IMR-90 (cell line): ENCODE results near the gene FCMR. TPM values are rescaled to one million over a fixed set of nuclear protein-coding genes. Genes with fewer than 3 reads are reported as not detected.
A peak's percentile ranks its signal among the peaks of the same experiment; 100 is the strongest.

Experiments used
- ATAC-seq: fragments of 200-7000 bp; cut with Tn5 transposase; 2 replicates; pipeline ENCODE4 v1.9.1; 2020; ENCODE audit warnings: low read depth, mild to moderate bottlenecking, moderate library complexity
- BruUV-seq: library from RNA; stranded (reverse); fragments of 400-500 nt; replicated peaks from 2 replicates; lab custom pipeline; 2021; lab: Mats Ljungman, UMichigan
- CTCF ChIA-PET: fragments of 300-600 bp; formaldehyde crosslinking; extraction: SDS; loops from one replicate; lab custom pipeline; 2021; ENCODE audit warnings: antibody characterized with exemption; lab: Yijun Ruan, JAX
- POLR2A ChIA-PET: fragments of 300-600 bp; sonication (Branson Sonifier 250); formaldehyde crosslinking; loops from one replicate; lab custom pipeline; 2022; ENCODE audit warnings: antibody characterized with exemption; ENCODE audit not compliant: unreplicated experiment; lab: Charles Lee
- DNase-seq: peaks from one replicate; pipeline ENCODE4 v3.0.0; 2013
- H2AFZ ChIP-seq: replicated peaks from 2 replicates; pipeline ENCODE3; 2013; ENCODE audit warnings: low read length, mild to moderate bottlenecking; ENCODE audit not compliant: poor library complexity
- H2AK5ac ChIP-seq: 2 replicates; pipeline ENCODE4 v1.6.1; 2013; ENCODE audit warnings: low read depth, low read length, inconsistent platforms
- H2AK9ac ChIP-seq: replicated peaks from 2 replicates; pipeline ENCODE3; 2013; ENCODE audit warnings: mild to moderate bottlenecking, low read depth, low read length, moderate library complexity; ENCODE audit not compliant: poor library complexity
- H2BK120ac ChIP-seq: 2 replicates; pipeline ENCODE4 v1.6.1; 2013; ENCODE audit warnings: low read depth, low read length, inconsistent platforms
- H2BK15ac ChIP-seq: 3 replicates; pipeline ENCODE4 v1.6.1; 2013; ENCODE audit warnings: low read depth, low read length, inconsistent platforms
- H2BK20ac ChIP-seq: 2 replicates; pipeline ENCODE4 v1.6.1; 2013; ENCODE audit warnings: low read depth, mild to moderate bottlenecking, inconsistent platforms, low read length, moderate library complexity
- H2BK5ac ChIP-seq: 2 replicates; pipeline ENCODE4 v1.6.1; 2013; ENCODE audit warnings: mild to moderate bottlenecking, low read depth, low read length, inconsistent platforms; ENCODE audit not compliant: poor library complexity, severe bottlenecking
- H3K14ac ChIP-seq: replicated peaks from 2 replicates; pipeline ENCODE4 v1.6.1; 2013; ENCODE audit warnings: low read depth, low read length, inconsistent platforms
- H3K18ac ChIP-seq: 2 replicates; pipeline ENCODE4 v1.6.1; 2013; ENCODE audit warnings: low read depth, low read length, control low read depth
- H3K23ac ChIP-seq: 2 replicates; pipeline ENCODE4 v1.6.1; 2013; ENCODE audit warnings: low read depth, low read length, inconsistent platforms
- H3K27ac ChIP-seq: 2 replicates; pipeline ENCODE4 v1.5.1; 2013; ENCODE audit warnings: mild to moderate bottlenecking, control low read depth, low read length; ENCODE audit not compliant: insufficient read depth
- H3K27me3 ChIP-seq: 2 replicates; pipeline ENCODE4 v1.6.1; 2013; ENCODE audit warnings: low read length; ENCODE audit not compliant: control insufficient read depth, insufficient read depth
- H3K36me3 ChIP-seq: 2 replicates; pipeline ENCODE4 v1.6.1; 2013; ENCODE audit warnings: low read length, mixed read lengths; ENCODE audit not compliant: control insufficient read depth, insufficient read depth
- H3K4ac ChIP-seq: 2 replicates; pipeline ENCODE4 v1.6.1; 2013; ENCODE audit warnings: low read depth, low read length, inconsistent platforms
- H3K4me1 ChIP-seq: 2 replicates; pipeline ENCODE4 v1.6.1; 2013; ENCODE audit warnings: low read length, mixed read lengths; ENCODE audit not compliant: control insufficient read depth, insufficient read depth
- H3K4me2 ChIP-seq: 2 replicates; pipeline ENCODE4 v1.6.1; 2013; ENCODE audit warnings: low read depth, mild to moderate bottlenecking, control low read depth, low read length, moderate library complexity
- H3K4me3 ChIP-seq: 2 replicates; pipeline ENCODE4 v1.5.1; 2013; ENCODE audit warnings: low read depth, mild to moderate bottlenecking, control low read depth, low read length, moderate library complexity; ENCODE audit not compliant: insufficient read depth
- H3K56ac ChIP-seq: 2 replicates; pipeline ENCODE4 v1.6.1; 2013; ENCODE audit warnings: low read length, inconsistent platforms; ENCODE audit not compliant: insufficient read depth; ENCODE audit errors: extremely low read depth
- H3K79me1 ChIP-seq, 2 experiments: 2 replicates each; pipeline ENCODE4 v1.6.1; 2013; ENCODE audit warnings: low read length in 2 of 2, inconsistent platforms in 1 of 2, low read depth in 1 of 2
- H3K9ac ChIP-seq: 2 replicates; pipeline ENCODE4 v1.6.1; 2013; ENCODE audit warnings: low read depth, low read length, control low read depth
- H3K9me1 ChIP-seq: 2 replicates; pipeline ENCODE4 v1.6.1; 2013; ENCODE audit warnings: low read length, inconsistent platforms; ENCODE audit not compliant: insufficient read depth
- H3K9me3 ChIP-seq: 2 replicates; pipeline ENCODE4 v1.6.1; 2013; ENCODE audit warnings: low read length; ENCODE audit not compliant: control insufficient read depth, insufficient read depth
- H4K20me1 ChIP-seq: 2 replicates; pipeline ENCODE4 v1.6.1; 2013; ENCODE audit warnings: low read length, inconsistent platforms; ENCODE audit not compliant: insufficient read depth
- H4K5ac ChIP-seq: 2 replicates; pipeline ENCODE4 v1.6.1; 2013; ENCODE audit warnings: mild to moderate bottlenecking, low read depth, low read length, control low read depth
- H4K8ac ChIP-seq, 2 experiments: 2 replicates each; pipeline ENCODE4 v1.6.1; 2013; ENCODE audit warnings: low read depth in 2 of 2, low read length in 2 of 2, control low read depth in 1 of 2, inconsistent platforms in 1 of 2
- H4K91ac ChIP-seq: 2 replicates; pipeline ENCODE4 v1.6.1; 2013; ENCODE audit warnings: low read depth, low read length, inconsistent platforms; ENCODE audit not compliant: insufficient read depth
- BHLHE40 ChIP-seq: fragments of 150-350 bp; IDR thresholded peaks from 2 replicates; pipeline ENCODE4 v1.6.1; 2016; ENCODE audit warnings: mild to moderate bottlenecking, low read depth, low read length
- MAFK ChIP-seq: IDR thresholded peaks from 2 replicates; pipeline ENCODE4 v1.6.1; 2012; ENCODE audit warnings: low read depth, low read length, improper control_type of control experiment
- NFE2L2 ChIP-seq: fragments of 150-350 bp; IDR thresholded peaks from 2 replicates; pipeline ENCODE4 v1.6.1; 2016; ENCODE audit warnings: low read depth, mild to moderate bottlenecking, low read length
- POLR2A ChIP-seq: IDR thresholded peaks from 2 replicates; pipeline ENCODE4 v1.6.1; 2012; ENCODE audit warnings: mild to moderate bottlenecking, low read depth, low read length
- RAD21 ChIP-seq: IDR thresholded peaks from 2 replicates; pipeline ENCODE4 v1.6.1; 2012; ENCODE audit warnings: low read length, improper control_type of control experiment
- SMC3 ChIP-seq: fragments of 150-350 bp; IDR thresholded peaks from 2 replicates; pipeline ENCODE4 v1.6.1; 2016; ENCODE audit warnings: low read depth, mild to moderate bottlenecking, antibody characterized with exemption, low read length, moderate library complexity
- WGBS, 2 experiments: methylation state at CpG; one replicate each; pipeline versions ENCODE4 v1.1.5 to v1.1.7; 2013; ENCODE audit warnings: missing lambda C conversion rate in 2 of 2; ENCODE audit not compliant: insufficient read length in 1 of 2; ENCODE audit errors: extremely low coverage in 2 of 2; 5-methylcytosine and 5-hydroxymethylcytosine counted together
- dilution Hi-C: fragments of 300-500 bp; cut with HindIII; formaldehyde crosslinking; loops from one replicate; pipeline ENCODE4 v1.14.3; 2018; ENCODE audit warnings: low sequenced_read_pairs; ENCODE audit not compliant: unreplicated experiment
- in situ Hi-C: fragments of 300-500 bp; cut with MboI; formaldehyde crosslinking; loops from 3 replicates; pipeline ENCODE4 v1.14.3; 2019; ENCODE audit warnings: low sequenced_read_pairs, inconsistent platforms, mixed read lengths
- intact Hi-C: fragments of 100-400 bp; cut with micrococcal nuclease; formaldehyde crosslinking; loops from 2 replicates; pipeline ENCODE4 v1.10.0; 2022
- polyA plus RNA-seq, 3 experiments: library from polyadenylated mRNA; depleted of rRNA; stranded (reverse); fragments of >200 nt; gene quantifications; 2 replicates each; pipeline ENCODE4 v1.2.3, GENCODE V29; 2012; ENCODE audit warnings: low replicate concordance in 1 of 3
- total RNA-seq: library from RNA; depleted of rRNA; stranded (reverse); fragments of >200 nt; gene quantifications from 2 replicates; pipeline ENCODE4 v1.2.3, GENCODE V29; 2012
- TF ChIP-seq, protein P1 (sequence below): conservative IDR thresholded peaks from 2 replicates; pipeline ENCODE4 v1.5.1; 2012; ENCODE audit warnings: mild to moderate bottlenecking, low read depth, low read length, improper control_type of control experiment

The FCMR gene
- total and polyA plus RNA-seq, 2 of the 4 experiments (the other 2 are of a cell fraction), result 0.09 TPM; not detected in 1

DNA sequence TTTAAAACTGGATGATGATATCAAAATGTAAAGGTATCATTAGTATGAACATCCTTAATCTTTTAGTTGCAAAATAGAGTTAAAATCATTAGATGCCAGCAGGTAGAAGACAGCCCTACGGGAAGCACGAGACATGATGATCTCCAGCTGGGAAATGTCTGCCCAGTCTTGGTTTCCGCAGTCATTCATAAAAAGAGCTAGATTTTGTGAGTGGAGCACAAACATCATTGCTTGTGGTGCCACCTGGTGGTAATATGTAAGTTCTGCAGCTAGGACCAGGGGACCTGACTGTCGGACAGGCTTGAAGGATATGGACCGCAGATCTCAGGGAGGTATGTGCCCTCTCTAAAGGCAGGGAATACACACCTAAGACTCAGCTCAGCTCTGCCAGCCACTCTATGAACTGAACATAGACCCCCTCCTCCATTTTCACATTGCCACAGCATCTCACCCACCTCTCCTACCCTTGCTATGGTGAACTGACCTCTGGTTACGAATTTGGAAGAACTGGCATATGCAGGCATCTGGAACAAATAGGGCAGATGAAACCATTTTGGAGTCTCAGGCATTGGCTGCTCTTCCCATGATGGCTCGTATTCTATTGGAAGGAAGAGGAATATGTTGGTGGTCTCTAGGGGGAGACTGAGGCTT lies 9.2 kb downstream of the FCMR start:
- POLR2A ChIA-PET, result no interaction called here
- dilution Hi-C loops, result no loop called here
- no peak overlapping the region for H3K9ac ChIP-seq

More for the DNA sequence above, 9.2 kb downstream of the FCMR start:
- no peak for TF ChIP-seq MAFK
- 0 out of 2 replicates have a peak, but pooled peaks have one; percentile 24 for TF ChIP-seq POLR2A
- TF ChIP-seq BHLHE40, result peak; percentile 42; the same call in 1 of the 2 replicates
- TF ChIP-seq, protein P1, sequence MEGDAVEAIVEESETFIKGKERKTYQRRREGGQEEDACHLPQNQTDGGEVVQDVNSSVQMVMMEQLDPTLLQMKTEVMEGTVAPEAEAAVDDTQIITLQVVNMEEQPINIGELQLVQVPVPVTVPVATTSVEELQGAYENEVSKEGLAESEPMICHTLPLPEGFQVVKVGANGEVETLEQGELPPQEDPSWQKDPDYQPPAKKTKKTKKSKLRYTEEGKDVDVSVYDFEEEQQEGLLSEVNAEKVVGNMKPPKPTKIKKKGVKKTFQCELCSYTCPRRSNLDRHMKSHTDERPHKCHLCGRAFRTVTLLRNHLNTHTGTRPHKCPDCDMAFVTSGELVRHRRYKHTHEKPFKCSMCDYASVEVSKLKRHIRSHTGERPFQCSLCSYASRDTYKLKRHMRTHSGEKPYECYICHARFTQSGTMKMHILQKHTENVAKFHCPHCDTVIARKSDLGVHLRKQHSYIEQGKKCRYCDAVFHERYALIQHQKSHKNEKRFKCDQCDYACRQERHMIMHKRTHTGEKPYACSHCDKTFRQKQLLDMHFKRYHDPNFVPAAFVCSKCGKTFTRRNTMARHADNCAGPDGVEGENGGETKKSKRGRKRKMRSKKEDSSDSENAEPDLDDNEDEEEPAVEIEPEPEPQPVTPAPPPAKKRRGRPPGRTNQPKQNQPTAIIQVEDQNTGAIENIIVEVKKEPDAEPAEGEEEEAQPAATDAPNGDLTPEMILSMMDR, result peak; percentile 89
- TF ChIP-seq NFE2L2, result no peak
- peak; percentile 90 for TF ChIP-seq RAD21
- peak; percentile 93 for TF ChIP-seq SMC3
- no TSS peak for BruUV-seq
- Histone ChIP-seq H4K20me1 (no peaks in the 10 kb centered on the region), H3K4ac (no peak overlapping the region), H3K79me1 (no peaks in the 10 kb centered on the region), H2BK5ac (no peak overlapping the region), H3K56ac (no peak overlapping the region), H2BK15ac (no peak overlapping the region), H3K18ac (no peak overlapping the region), H3K27me3 (peaks cover 37% of the 10 kb centered on the region), H3K4me1 (peaks cover 3% of the 10 kb centered on the region), H3K27ac (no peak overlapping the region), H2AFZ (no peak overlapping the region), H3K36me3 (no peaks in the 10 kb centered on the region), H4K8ac (no peak overlapping the region), H2AK9ac (peak overlapping the region; percentile 22), H3K9me3 (no peaks in the 10 kb centered on the region), H3K4me3 (no peak overlapping the region), H2BK20ac (0 out of 2 replicates have a peak overlapping the region, but pooled peaks have one; percentile 13), H4K91ac (no peak overlapping the region), H3K9me1 (peaks cover 4% of the 10 kb centered on the region; the same call in 1 of the 2 replicates), H3K14ac (no peak overlapping the region), H2BK120ac (no peak overlapping the region), H3K4me2 (no peak overlapping the region), H4K5ac (no peak overlapping the region), H2AK5ac (no peak overlapping the region), H3K23ac (no peak overlapping the region)
- 56% methylated on average over 2 of the region's 7 CpGs; no CpG with 5 or more reads in 1 of the 2 experiments for WGBS, 2 experiments
- in situ Hi-C loops (loop anchor here (5.0 to 10.0 kb wide), 4 partner anchors 105 to 428 kb away; partner anchors contain the start of gene EIF2D), intact Hi-C loops (loop anchor here (1.0 to 10.0 kb wide), 7 partner anchors 103 to 492 kb away; no protein-coding TSS in a partner anchor)
- DNase-seq (peak; percentile 75), ATAC-seq (peak; percentile 80)
- CTCF ChIA-PET, result interaction anchor here (0.6 to 2.7 kb wide), 19 partner anchors 10 to 286 kb away, joined by 3 to 39 read pairs (median 3); partner anchors contain the start of gene IL20
